Prostate gland (tissue), 2 donors: ENCODE measurements around the gene ZXDC. TPM values are rescaled to one million over a fixed set of nuclear protein-coding genes. Genes with fewer than 3 reads are reported as not detected.

Experiments
- DNase-seq: peaks from one replicate; pipeline ENCODE4 v3.0.0-alpha.2; 2019; ENCODE audit warnings: low spot score
- H3K27ac ChIP-seq, 2 donors: fragments of 200-600 bp; sonication (generic); 2 replicates each; pipeline ENCODE4 v1.5.1; 2017 to 2019
- H3K27me3 ChIP-seq: fragments of 200-600 bp; sonication (generic); replicated peaks from 2 replicates; pipeline ENCODE4 v1.5.1; 2019; ENCODE audit not compliant: insufficient read depth
- H3K36me3 ChIP-seq, 2 donors: fragments of 200-600 bp; sonication (generic); 1 replicate in 1 of 2; 2 replicates in 1 of 2; pipeline versions ENCODE4 v1.5.1 to v1.8.1; 2017 to 2019
- H3K4me1 ChIP-seq: fragments of 200-600 bp; sonication (generic); replicated peaks from 2 replicates; pipeline ENCODE4 v1.5.1; 2019
- H3K4me3 ChIP-seq, 2 donors: fragments of 200-600 bp; sonication (generic); 2 replicates each; pipeline ENCODE4 v1.5.1; 2017 to 2019
- H3K9me3 ChIP-seq: fragments of 200-600 bp; sonication (generic); 2 replicates; pipeline ENCODE4 v1.5.1; 2017
- CTCF ChIP-seq, 4 experiments: fragments of 200-600 bp in 2 of 4; fragments of 450-650 bp in 2 of 4; sonication (generic) in 2 of 4; IDR thresholded peaks; 1 replicate in 3 of 4; 2 replicates in 1 of 4; pipeline ENCODE4 v1.5.1; 2016 to 2019; ENCODE audit warnings: antibody characterized with exemption in 4 of 4, mild to moderate bottlenecking in 2 of 4, moderate library complexity in 2 of 4
- POLR2A ChIP-seq: fragments of 450-650 bp; IDR thresholded peaks from one replicate; pipeline ENCODE4 v1.6.1; 2016; ENCODE audit warnings: antibody characterized with exemption, mild to moderate bottlenecking
- POLR2AphosphoS5 ChIP-seq: sonication (generic); formaldehyde crosslinking; IDR thresholded peaks from one replicate; pipeline ENCODE4 v1.6.1; 2017; ENCODE audit warnings: antibody characterized with exemption
- WGBS: methylation state at CpG from one replicate; pipeline ENCODE4 v1.1.5; 2018; 5-methylcytosine and 5-hydroxymethylcytosine counted together
- intact Hi-C: fragments of 100-400 bp; cut with DNase I; formaldehyde crosslinking; loops from one replicate; pipeline ENCODE4 v1.14.2; 2022
- total RNA-seq, 2 donors: library from RNA; depleted of rRNA; stranded (reverse); fragments of >200 nt; gene quantifications; one replicate each; pipeline ENCODE4 v1.1.0, GENCODE V29; 2016

Gene ZXDC
- total RNA-seq, 2 donors from 2014 or later: 47.7 to 87.0 TPM

DNA sequence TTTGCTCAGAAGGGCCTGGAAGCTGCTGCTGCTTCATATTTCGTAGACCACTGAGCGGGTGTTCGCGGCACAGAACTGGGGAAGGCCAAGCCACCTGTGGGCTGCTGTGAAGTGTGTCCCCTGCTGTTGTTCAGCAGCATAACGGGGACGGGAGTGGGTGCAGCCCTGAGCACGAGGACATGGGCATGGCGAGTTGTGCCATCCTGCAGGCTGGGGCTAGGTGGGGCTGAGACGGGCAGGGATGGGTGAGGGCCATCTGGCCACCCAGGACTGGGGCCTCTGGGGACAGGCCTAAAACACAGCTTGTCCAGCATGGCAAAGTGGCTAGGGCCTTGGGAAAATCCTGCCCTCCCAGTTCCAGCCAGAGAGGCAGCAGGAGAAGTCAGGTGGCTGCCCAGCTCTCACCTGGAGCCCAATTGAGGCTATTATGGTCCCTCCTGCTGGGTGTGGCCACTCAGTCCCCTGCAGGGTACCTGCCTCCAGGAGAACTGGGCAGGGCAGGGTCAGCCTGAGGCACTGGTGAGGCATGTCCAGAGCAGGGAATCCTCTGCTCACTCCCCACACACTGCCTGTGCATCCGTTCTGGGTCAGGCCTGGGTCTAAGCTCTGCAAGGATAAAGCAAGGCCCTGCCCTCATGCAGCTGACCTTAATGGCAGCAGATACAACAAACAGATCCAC lies 51.5 kb downstream of the ZXDC start:
- no peaks in the 10 kb centered on the region for H3K36me3 ChIP-seq
- WGBS: 93% methylated on average over 10 of the region's 10 CpGs
- H3K4me3 ChIP-seq: no peak overlapping the region
- no peak overlapping the region for H3K27ac ChIP-seq
- intact Hi-C loops: no loop called here
- H3K4me1 ChIP-seq: no peaks in the 10 kb centered on the region
- no peaks in the 10 kb centered on the region for H3K9me3 ChIP-seq
- TF ChIP-seq POLR2AphosphoS5: no peak
- no peak for TF ChIP-seq CTCF (IDR thresholded peaks at IDR 0.05)
- TF ChIP-seq POLR2A: no peak
- no peak for DNase-seq
- H3K27me3 ChIP-seq: no peaks in the 10 kb centered on the region

DNA sequence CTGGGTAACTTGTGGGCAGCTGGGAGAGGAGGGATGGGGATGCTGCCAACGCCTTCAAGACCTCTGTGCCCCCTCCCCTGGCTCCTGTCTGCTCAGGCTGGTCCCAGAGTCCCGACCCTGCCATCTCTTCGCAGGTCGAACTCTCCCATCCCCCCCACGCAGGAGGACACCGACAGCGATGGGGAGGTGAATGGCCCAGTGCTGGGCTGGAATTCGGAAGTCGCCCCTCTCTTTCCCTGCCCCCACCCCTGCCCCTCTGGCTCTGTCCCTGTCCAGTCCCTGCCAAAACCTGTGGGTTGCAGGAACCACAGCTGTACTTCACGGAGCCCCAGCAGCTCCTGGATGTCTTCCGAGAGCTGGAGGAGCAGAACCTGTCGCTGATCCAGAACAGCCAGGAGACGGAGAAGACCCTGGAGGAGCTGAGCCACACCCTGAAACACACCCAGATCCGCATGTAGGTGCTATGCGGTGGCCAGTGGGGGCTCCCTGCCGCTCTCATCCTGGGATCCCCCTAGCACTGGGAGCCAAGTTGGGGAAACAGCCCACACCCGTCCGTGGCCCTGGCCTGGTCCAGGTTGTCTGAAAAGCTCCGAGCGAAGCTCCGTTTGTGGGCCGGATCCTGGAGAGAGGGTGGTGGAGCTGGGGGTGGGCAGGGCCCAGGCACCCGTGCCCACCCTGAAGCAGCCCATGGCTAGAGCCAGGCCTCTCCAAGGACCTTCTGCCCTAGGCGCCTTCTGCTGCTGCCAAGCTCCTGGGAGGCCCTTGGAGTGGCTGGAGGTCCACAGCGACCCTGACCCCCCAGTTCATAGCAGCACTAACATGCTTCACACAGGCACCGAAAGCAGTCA lies 52.3 kb downstream of the ZXDC start:
- Histone ChIP-seq H3K4me1 (no peaks in the 10 kb centered on the region), H3K36me3 (no peaks in the 10 kb centered on the region), H3K4me3 (no peak overlapping the region), H3K9me3 (no peaks in the 10 kb centered on the region), H3K27ac (no peak overlapping the region), H3K27me3 (no peaks in the 10 kb centered on the region)
- intact Hi-C loops: no loop called here
- 83% methylated on average over 26 of the region's 26 CpGs for WGBS
- TF ChIP-seq POLR2AphosphoS5 (no peak), POLR2A (no peak), CTCF (IDR thresholded peaks at IDR 0.05) (no peak)
- no peak for DNase-seq

GRCh38 chr3:126422571-126423091 lies 53.1 kb downstream of the ZXDC start:
- Histone ChIP-seq H3K27ac (no peak overlapping the region), H3K36me3 (no peaks in the 10 kb centered on the region), H3K9me3 (no peaks in the 10 kb centered on the region), H3K27me3 (peaks cover 4% of the 10 kb centered on the region), H3K4me1 (no peaks in the 10 kb centered on the region), H3K4me3 (no peak overlapping the region)
- DNase-seq: no peak
- no peak for TF ChIP-seq POLR2AphosphoS5
- intact Hi-C loops: no loop called here
- 74% methylated on average over 4 of the region's 4 CpGs for WGBS

DNA sequence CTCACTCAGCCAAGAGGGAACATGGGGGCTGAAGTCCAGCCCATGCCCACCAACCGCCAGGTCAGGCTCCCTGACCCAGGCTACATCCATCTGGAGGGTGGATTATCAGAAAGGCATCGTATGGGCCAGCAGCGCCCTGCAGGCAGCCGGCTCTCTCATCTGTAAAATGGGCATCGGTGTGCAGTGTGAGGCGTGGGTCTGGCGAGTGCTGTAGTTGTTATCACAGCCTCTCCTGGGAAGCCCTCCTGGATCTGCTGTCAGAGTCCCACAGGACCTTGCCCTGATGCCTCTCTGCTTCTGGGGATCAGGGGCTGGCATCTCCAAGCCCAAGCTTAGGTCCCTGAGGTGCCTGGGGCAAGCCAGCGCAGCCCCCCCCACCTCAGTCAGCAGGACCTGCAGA lies 53.6 kb downstream of the ZXDC start:
- no peak for DNase-seq
- 96% methylated on average over 8 of the region's 8 CpGs for WGBS
- TF ChIP-seq POLR2AphosphoS5 (no peak), CTCF (IDR thresholded peaks at IDR 0.05) (no peak), POLR2A (no peak)

DNA sequence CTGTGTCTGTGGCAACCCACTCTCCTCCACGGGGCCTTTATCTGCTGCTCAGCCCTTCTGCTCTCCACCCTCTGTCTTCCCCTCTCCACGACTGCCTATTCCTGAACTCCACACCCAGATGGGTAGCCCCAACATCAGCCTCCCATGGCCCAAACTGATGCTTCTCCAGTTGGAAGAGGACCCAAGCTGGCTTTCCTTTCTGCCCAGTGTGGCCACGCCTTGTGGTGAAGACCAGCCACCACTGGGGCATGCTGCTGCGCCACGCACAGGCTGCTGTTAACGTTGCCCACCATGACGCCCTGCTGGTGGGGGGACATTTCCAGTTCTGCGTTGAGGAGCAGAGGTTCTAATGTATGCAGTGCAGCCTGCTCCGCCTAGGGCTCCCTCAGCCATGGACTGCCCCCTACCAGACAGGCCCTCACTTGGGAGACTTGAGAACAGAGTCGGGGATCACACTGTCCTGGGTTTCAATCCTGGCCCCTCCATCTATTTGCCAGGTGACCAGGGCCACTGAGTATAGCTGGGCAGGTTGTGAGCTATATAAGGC lies 54.0 kb downstream of the ZXDC start:
- no peak for DNase-seq
- TF ChIP-seq CTCF (IDR thresholded peaks at IDR 0.05): no peak
- no peak for TF ChIP-seq POLR2AphosphoS5
- TF ChIP-seq POLR2A: no peak
- no peaks in the 10 kb centered on the region for H3K4me1 ChIP-seq
- no peak overlapping the region for H3K27ac ChIP-seq
- no peak overlapping the region for H3K4me3 ChIP-seq
- H3K9me3 ChIP-seq: no peaks in the 10 kb centered on the region
- peaks cover 9% of the 10 kb centered on the region for H3K27me3 ChIP-seq
- H3K36me3 ChIP-seq: no peaks in the 10 kb centered on the region
- 82% methylated on average over 10 of the region's 10 CpGs for WGBS
- intact Hi-C loops: no loop called here

More for the DNA sequence above, 53.6 kb downstream of the ZXDC start:
- H3K36me3 ChIP-seq: no peaks in the 10 kb centered on the region
- no peak overlapping the region for H3K27ac ChIP-seq
- H3K4me3 ChIP-seq: no peak overlapping the region
- H3K27me3 ChIP-seq: peaks cover 9% of the 10 kb centered on the region
- no peaks in the 10 kb centered on the region for H3K4me1 ChIP-seq
- intact Hi-C loops: no loop called here
- no peaks in the 10 kb centered on the region for H3K9me3 ChIP-seq
